Thyroid gland (tissue), 4 donors: Measurements from ENCODE around the gene RNF44.

ENCODE experiments used
- CTCF ChIP-seq, 6 experiments: fragments of 200-600 bp in 3 of 6; fragments of 450-650 bp in 3 of 6; sonication (generic) in 3 of 6; IDR thresholded peaks; one replicate each; pipeline ENCODE4 v1.5.1; 2016 to 2019; ENCODE audit warnings: antibody characterized with exemption in 6 of 6, mild to moderate bottlenecking in 2 of 6, inconsistent platforms in 1 of 6, moderate library complexity in 1 of 6
- POLR2A ChIP-seq, 2 donors: fragments of 450-650 bp; IDR thresholded peaks; one replicate each; pipeline ENCODE4 v1.6.1; 2017; ENCODE audit warnings: antibody characterized with exemption in 2 of 2, mild to moderate bottlenecking in 2 of 2, moderate library complexity in 1 of 2

- no peak for TF ChIP-seq CTCF (IDR thresholded peaks at IDR 0.05)
- TF ChIP-seq POLR2A (IDR thresholded peaks at IDR 0.05) = peak in 1 of 2 donors; percentile 83
These were observed 6.4 kb upstream of the RNF44 start for GRCh38 chr5:176543428-176544182.
